Osteoblast (primary cell): ENCODE measurements around the gene FREM3. TPM values are rescaled to one million over a fixed set of nuclear protein-coding genes. Genes with fewer than 3 reads are reported as not detected.

Experiments
- DNase-seq: peaks from one replicate; pipeline ENCODE4 v3.0.0; 2011; ENCODE audit warnings: low spot score, mixed read lengths; ENCODE audit not compliant: insufficient read length; ENCODE audit errors: missing footprints
- H2AFZ ChIP-seq: 2 replicates; pipeline ENCODE4 v1.6.0; 2011; ENCODE audit warnings: mild to moderate bottlenecking, low read length
- H3K27ac ChIP-seq: 2 replicates; pipeline ENCODE4 v1.5.1; 2011; ENCODE audit warnings: mild to moderate bottlenecking, low read depth, low read length, moderate library complexity
- H3K27me3 ChIP-seq: 2 replicates; pipeline ENCODE4 v1.6.0; 2012; ENCODE audit warnings: mild to moderate bottlenecking, control low read depth, inconsistent platforms, low read length, moderate library complexity; ENCODE audit not compliant: insufficient read depth
- H3K36me3 ChIP-seq: 2 replicates; pipeline ENCODE4 v1.5.1; 2011; ENCODE audit warnings: mild to moderate bottlenecking, low read length, control low read depth, moderate library complexity; ENCODE audit not compliant: insufficient read depth
- H3K4me1 ChIP-seq: 2 replicates; pipeline ENCODE4 v1.5.1; 2011; ENCODE audit warnings: mild to moderate bottlenecking, low read length, control low read depth, moderate library complexity; ENCODE audit not compliant: insufficient read depth
- H3K4me2 ChIP-seq: 2 replicates; pipeline ENCODE4 v1.6.0; 2011; ENCODE audit warnings: mild to moderate bottlenecking, low read length; ENCODE audit not compliant: insufficient read depth
- H3K4me3 ChIP-seq: fragments of 200-600 bp; sonication (generic); 3 replicates; pipeline ENCODE4 v1.5.1; 2012; ENCODE audit warnings: mild to moderate bottlenecking, low read length, inconsistent platforms; ENCODE audit not compliant: insufficient read depth
- H3K79me2 ChIP-seq: 2 replicates; pipeline ENCODE4 v1.6.0; 2012; ENCODE audit warnings: mild to moderate bottlenecking, low read length, control low read depth, inconsistent platforms; ENCODE audit not compliant: insufficient read depth
- H3K9me3 ChIP-seq: 2 replicates; pipeline ENCODE4 v1.5.1; 2011; ENCODE audit warnings: low read depth, low read length, control low read depth
- H4K20me1 ChIP-seq: 2 replicates; pipeline ENCODE4 v1.6.0; 2012; ENCODE audit warnings: mild to moderate bottlenecking, low read length, control low read depth; ENCODE audit not compliant: insufficient read depth
- total RNA-seq: library from RNA; depleted of rRNA; stranded (reverse); fragments of >200 nt; gene quantifications from 2 replicates; pipeline ENCODE4 v1.2.3, GENCODE V29; 2012
- TF ChIP-seq, protein P1 (sequence below): IDR thresholded peaks from 2 replicates; pipeline ENCODE4 v1.5.1; 2011; ENCODE audit warnings: mild to moderate bottlenecking, low read depth, low read length, moderate library complexity; ENCODE audit errors: extremely low read depth

Gene FREM3
- total RNA-seq, 1 donor: not detected

DNA sequence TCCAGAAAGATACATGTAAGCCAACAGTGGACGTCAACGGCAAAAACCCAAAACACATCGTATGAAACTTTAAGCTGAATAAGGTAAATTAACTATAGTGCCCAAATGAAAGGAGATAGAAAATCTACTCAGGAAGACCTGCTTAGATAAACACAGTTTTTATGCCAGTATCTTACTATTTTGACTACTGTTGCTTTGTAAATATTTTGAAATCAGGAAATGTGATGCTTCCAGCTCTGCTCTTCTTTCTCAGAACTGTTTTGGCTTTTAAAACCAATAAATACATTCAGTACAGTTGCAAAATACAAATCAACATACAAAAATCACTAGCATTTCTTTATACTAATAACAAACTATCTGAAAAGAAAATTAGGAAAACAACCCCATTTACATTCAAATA is 103.2 kb downstream of the FREM3 start:
- Histone ChIP-seq H3K9me3 (no peaks in the 10 kb centered on the region), H2AFZ (no peak overlapping the region), H4K20me1 (no peaks in the 10 kb centered on the region), H3K36me3 (no peaks in the 10 kb centered on the region), H3K4me1 (no peaks in the 10 kb centered on the region), H3K27ac (no peak overlapping the region), H3K4me2 (no peak overlapping the region), H3K79me2 (no peaks in the 10 kb centered on the region), H3K27me3 (no peaks in the 10 kb centered on the region), H3K4me3 (no peak overlapping the region)
- TF ChIP-seq, protein P1, sequence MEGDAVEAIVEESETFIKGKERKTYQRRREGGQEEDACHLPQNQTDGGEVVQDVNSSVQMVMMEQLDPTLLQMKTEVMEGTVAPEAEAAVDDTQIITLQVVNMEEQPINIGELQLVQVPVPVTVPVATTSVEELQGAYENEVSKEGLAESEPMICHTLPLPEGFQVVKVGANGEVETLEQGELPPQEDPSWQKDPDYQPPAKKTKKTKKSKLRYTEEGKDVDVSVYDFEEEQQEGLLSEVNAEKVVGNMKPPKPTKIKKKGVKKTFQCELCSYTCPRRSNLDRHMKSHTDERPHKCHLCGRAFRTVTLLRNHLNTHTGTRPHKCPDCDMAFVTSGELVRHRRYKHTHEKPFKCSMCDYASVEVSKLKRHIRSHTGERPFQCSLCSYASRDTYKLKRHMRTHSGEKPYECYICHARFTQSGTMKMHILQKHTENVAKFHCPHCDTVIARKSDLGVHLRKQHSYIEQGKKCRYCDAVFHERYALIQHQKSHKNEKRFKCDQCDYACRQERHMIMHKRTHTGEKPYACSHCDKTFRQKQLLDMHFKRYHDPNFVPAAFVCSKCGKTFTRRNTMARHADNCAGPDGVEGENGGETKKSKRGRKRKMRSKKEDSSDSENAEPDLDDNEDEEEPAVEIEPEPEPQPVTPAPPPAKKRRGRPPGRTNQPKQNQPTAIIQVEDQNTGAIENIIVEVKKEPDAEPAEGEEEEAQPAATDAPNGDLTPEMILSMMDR: no peak
- no peak for DNase-seq

DNA sequence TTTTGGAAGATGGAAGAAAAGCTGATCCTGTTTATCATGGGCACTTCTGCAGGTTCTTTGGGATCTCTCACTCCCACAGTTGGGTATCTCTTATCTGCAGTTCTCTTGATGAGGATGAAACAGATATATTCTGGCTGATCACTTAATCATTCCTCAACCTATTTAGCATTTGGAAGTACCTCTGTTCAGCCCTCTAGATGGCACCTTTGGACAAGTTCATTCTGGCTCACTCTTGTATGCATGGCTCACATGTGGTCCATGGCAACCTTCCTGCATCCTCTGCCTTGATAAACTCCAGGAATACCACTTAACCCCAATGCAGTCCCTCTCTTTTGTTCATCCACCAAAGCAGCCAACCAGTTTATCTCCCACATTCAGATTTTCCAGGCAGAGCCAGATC is 112.8 kb downstream of the FREM3 start:
- no peak overlapping the region for H3K4me3 ChIP-seq
- no peak for DNase-seq
- H3K9me3 ChIP-seq: no peaks in the 10 kb centered on the region
- H3K79me2 ChIP-seq: no peaks in the 10 kb centered on the region
- TF ChIP-seq, protein P1: peak; percentile 21
- no peak overlapping the region for H3K4me2 ChIP-seq
- peaks cover 5% of the 10 kb centered on the region for H3K4me1 ChIP-seq
- H3K36me3 ChIP-seq: no peaks in the 10 kb centered on the region
- H2AFZ ChIP-seq: no peak overlapping the region
- no peak overlapping the region for H3K27ac ChIP-seq
- H3K27me3 ChIP-seq: no peaks in the 10 kb centered on the region
- no peaks in the 10 kb centered on the region for H4K20me1 ChIP-seq

DNA sequence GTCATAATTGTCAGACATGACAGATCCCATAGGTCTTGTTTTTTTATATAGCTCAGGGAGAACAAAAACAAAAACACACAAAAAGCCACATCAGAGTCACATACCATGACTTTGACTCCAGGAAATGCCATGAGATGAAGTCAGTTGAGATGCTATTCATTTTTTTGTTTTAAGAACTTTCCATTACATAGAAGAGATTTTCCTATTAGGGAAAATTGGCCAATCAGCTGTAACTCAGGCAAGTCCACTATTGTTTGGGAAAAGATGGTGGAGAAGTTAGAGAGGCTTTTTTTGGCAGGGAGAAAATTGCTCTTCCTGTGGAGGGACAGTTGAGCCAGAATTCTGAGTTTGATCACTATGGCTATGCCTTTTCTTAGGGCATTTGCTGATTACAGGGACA is 114.4 kb downstream of the FREM3 start:
- H3K27me3 ChIP-seq: no peaks in the 10 kb centered on the region
- peak; percentile 53 for DNase-seq
- no peaks in the 10 kb centered on the region for H4K20me1 ChIP-seq
- peak overlapping the region; percentile 65 for H2AFZ ChIP-seq
- no peaks in the 10 kb centered on the region for H3K79me2 ChIP-seq
- no peak overlapping the region for H3K4me3 ChIP-seq
- peak overlapping the region; percentile 13 for H3K4me2 ChIP-seq
- peaks cover 5% of the 10 kb centered on the region for H3K4me1 ChIP-seq
- TF ChIP-seq, protein P1: no peak
- H3K27ac ChIP-seq: peak overlapping the region; percentile 68
- no peaks in the 10 kb centered on the region for H3K36me3 ChIP-seq
- H3K9me3 ChIP-seq: no peaks in the 10 kb centered on the region

DNA sequence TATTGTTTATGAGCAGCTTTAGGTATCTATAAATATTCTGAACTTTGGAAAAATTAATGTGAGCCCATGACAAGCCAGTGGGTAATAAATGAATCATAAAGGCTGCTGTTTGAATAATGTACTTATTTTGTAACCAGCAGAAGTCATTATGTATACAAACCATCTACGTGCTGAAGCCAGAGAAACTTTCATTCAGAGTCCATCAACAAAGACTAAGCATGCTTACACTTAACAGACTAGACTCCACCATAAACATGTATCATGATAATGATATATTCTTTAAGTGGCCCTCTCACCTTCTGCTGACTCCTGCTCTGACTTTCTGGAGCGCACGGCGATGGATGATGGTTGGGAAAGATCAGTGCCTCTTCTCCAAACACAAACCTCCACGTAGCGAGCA is 114.9 kb downstream of the FREM3 start:
- Histone ChIP-seq H3K4me2 (peak overlapping the region; percentile 13), H3K4me3 (no peak overlapping the region), H3K9me3 (no peaks in the 10 kb centered on the region), H2AFZ (no peak overlapping the region), H3K27me3 (no peaks in the 10 kb centered on the region), H3K27ac (peak overlapping the region; percentile 68), H4K20me1 (no peaks in the 10 kb centered on the region), H3K79me2 (no peaks in the 10 kb centered on the region), H3K36me3 (no peaks in the 10 kb centered on the region), H3K4me1 (peaks cover 5% of the 10 kb centered on the region)
- DNase-seq: no peak
- TF ChIP-seq, protein P1: no peak
